ENCODE results near the gene HES5.
A peak's percentile ranks its signal among the peaks of the same experiment; 100 is the strongest.
"Not testable (repeated sequence)": the region's sequence is repeated elsewhere in the genome, so short reads cannot be mapped to it uniquely, and the experiment has no call there.

The HES5 gene

DNA sequence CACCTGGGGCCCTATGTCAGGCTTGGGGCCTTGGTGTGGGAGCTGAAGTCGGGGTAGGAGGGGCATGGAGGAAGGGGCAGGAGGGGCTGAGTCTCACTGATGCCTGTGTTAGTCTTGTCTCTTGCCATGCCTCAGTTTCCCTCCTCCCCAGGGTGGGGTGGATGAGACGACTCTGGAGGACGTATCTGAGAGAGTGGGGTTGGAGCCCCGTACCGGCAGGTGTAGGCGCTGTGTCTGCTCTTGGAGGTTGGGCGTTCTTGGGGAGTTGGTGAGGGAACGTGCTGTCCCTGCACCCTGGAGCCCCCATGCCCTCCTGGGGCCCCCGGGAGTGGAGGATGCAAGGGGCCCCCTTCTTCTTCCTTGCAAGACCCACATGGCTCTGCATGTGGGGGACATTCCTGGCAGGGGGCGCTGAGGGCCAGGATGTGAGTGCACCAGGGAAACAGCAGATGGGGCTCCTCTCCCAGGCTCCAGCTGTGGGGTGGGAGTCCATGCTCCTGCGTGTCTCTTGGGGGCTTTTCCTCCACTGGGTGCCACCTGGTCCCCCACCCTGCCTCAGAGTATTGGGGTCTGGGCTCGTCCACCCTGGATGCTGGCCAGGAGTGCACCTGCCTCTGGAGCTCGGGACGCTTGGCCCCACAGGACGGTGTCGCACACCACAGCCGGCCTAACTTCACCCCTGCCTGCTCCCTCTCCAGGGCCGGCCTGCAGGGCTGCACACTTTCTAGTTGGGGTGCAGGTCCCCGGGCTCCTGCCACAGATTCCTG is 24.7 kb upstream of the HES5 start:
- no peaks in the 10 kb centered on the region for H4K20me1 ChIP-seq (ENCODE audit: control insufficient read depth, insufficient read depth, low read depth, low read length)
- no peaks in the 10 kb centered on the region for H3K79me2 ChIP-seq (ENCODE audit: control insufficient read depth, low read length)
- H3K4me3 ChIP-seq (ENCODE audit: low read length): no peak overlapping the region
- no peak overlapping the region for H3K27ac ChIP-seq (ENCODE audit: low read depth, low read length)
- peak overlapping the region; percentile 63; the same call in 1 of the 2 replicates for H3K4me2 ChIP-seq (ENCODE audit: low read length)
- H3K36me3 ChIP-seq (ENCODE audit: control insufficient read depth, low read length): no peaks in the 10 kb centered on the region
- no peaks in the 10 kb centered on the region for H3K27me3 ChIP-seq (ENCODE audit: control insufficient read depth, low read length)
- H3F3A ChIP-seq (ENCODE audit: control insufficient read depth, insufficient read depth): no peaks in the 10 kb centered on the region
- H3K9me2 ChIP-seq (replicated peaks; ENCODE audit: control insufficient read depth, low read length): no peaks in the 10 kb centered on the region
- H3K9me3 ChIP-seq (ENCODE audit: control insufficient read depth, insufficient read depth, low read length): no peaks in the 10 kb centered on the region
- TF ChIP-seq, protein P1, sequence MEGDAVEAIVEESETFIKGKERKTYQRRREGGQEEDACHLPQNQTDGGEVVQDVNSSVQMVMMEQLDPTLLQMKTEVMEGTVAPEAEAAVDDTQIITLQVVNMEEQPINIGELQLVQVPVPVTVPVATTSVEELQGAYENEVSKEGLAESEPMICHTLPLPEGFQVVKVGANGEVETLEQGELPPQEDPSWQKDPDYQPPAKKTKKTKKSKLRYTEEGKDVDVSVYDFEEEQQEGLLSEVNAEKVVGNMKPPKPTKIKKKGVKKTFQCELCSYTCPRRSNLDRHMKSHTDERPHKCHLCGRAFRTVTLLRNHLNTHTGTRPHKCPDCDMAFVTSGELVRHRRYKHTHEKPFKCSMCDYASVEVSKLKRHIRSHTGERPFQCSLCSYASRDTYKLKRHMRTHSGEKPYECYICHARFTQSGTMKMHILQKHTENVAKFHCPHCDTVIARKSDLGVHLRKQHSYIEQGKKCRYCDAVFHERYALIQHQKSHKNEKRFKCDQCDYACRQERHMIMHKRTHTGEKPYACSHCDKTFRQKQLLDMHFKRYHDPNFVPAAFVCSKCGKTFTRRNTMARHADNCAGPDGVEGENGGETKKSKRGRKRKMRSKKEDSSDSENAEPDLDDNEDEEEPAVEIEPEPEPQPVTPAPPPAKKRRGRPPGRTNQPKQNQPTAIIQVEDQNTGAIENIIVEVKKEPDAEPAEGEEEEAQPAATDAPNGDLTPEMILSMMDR (IDR thresholded peaks at IDR 0.05; ENCODE audit: low read depth, low read length, poor library complexity, severe bottlenecking): peak; percentile 76
- no peak for TF ChIP-seq EZH2phosphoT487 (IDR thresholded peaks at IDR 0.05; ENCODE audit: borderline replicate concordance, low read length)
- peaks cover 37% of the 10 kb centered on the region for H3K4me1 ChIP-seq (ENCODE audit: control insufficient read depth, low read length)

DNA sequence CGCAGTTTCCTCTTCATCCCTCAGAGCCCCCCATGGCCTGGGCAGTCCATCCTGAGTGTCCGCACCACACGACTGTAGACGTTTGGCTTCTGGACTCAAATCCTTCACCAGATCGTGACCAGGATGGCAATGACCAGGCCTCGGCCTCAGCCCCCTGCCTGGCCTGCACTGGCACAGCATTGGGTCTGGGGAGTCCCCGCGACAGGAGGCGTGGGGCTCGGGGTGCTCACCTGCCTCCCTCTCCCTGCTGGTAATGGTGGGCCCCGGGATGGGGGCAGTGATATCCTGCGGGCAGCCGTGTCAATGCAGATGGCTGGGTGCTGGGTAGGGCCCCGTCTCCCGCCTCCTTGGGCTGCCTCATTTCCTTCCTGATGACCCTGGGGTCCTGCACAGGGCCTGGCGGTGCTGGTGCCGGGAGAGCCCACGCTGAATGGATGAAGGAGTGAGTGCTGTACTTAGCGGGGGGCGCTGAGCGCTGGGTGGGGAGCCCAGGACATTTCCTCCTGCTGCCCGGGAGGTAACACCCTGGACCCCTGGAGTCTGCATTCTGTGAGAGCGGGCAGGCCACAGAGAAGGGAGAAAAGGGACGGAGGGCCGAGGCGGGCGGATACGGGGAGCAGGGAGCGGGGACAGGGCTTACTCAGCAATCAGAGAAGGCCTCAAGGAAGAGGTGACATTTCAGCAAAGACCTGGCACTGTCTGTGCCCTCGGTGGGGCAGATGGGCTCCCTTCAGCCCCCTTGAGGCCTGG is 24.0 kb upstream of the HES5 start:
- Histone ChIP-seq H4K20me1 (ENCODE audit: control insufficient read depth, insufficient read depth, low read depth, low read length) (no peaks in the 10 kb centered on the region), H3K27ac (ENCODE audit: low read depth, low read length) (no peak overlapping the region), H3K79me2 (ENCODE audit: control insufficient read depth, low read length) (no peaks in the 10 kb centered on the region), H3K36me3 (ENCODE audit: control insufficient read depth, low read length) (no peaks in the 10 kb centered on the region), H3K27me3 (ENCODE audit: control insufficient read depth, low read length) (no peaks in the 10 kb centered on the region), H3K4me3 (ENCODE audit: low read length) (no peak overlapping the region), H3K9me2 (replicated peaks; ENCODE audit: control insufficient read depth, low read length) (no peaks in the 10 kb centered on the region), H3K9me3 (ENCODE audit: control insufficient read depth, insufficient read depth, low read length) (no peaks in the 10 kb centered on the region), H3F3A (ENCODE audit: control insufficient read depth, insufficient read depth) (peaks cover 3% of the 10 kb centered on the region; the same call in 1 of the 2 replicates), H3K4me1 (ENCODE audit: control insufficient read depth, low read length) (peaks cover 44% of the 10 kb centered on the region), H3K4me2 (ENCODE audit: low read length) (no peak overlapping the region)
- no peak for TF ChIP-seq EZH2phosphoT487 (IDR thresholded peaks at IDR 0.05; ENCODE audit: borderline replicate concordance, low read length)
- TF ChIP-seq, protein P1 (IDR thresholded peaks at IDR 0.05; ENCODE audit: low read depth, low read length, poor library complexity, severe bottlenecking): no peak

DNA sequence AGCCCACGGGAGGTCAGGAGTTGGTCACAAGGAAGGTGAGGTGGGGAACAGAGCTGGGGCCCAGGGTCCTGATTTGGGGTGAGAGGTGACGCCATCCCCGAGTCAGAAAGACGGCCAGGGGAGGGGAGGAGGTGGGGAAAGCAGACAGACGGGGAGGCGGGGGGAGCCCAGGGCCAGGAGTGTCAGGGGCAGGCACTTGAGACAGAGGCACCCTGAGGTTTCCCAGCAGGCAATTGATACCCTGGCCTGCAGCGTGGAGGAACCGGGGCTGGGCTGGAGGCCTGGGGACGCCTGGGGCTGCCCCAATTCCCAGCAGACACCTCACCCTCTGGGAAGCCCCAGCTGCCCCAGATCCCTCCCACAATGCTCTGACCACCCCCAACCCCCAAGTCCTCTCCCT is 23.0 kb upstream of the HES5 start:
- not testable (repeated sequence) for H3K9me3 ChIP-seq (ENCODE audit: control insufficient read depth, insufficient read depth, low read length); H3K36me3 ChIP-seq (ENCODE audit: control insufficient read depth, low read length); H3K4me2 ChIP-seq (ENCODE audit: low read length); H3K9me2 ChIP-seq (replicated peaks; ENCODE audit: control insufficient read depth, low read length); H3K79me2 ChIP-seq (ENCODE audit: control insufficient read depth, low read length); H3K27ac ChIP-seq (ENCODE audit: low read depth, low read length); H3K27me3 ChIP-seq (ENCODE audit: control insufficient read depth, low read length); H4K20me1 ChIP-seq (ENCODE audit: control insufficient read depth, insufficient read depth, low read depth, low read length); H3K4me3 ChIP-seq (ENCODE audit: low read length)
- Histone ChIP-seq H3F3A (ENCODE audit: control insufficient read depth, insufficient read depth) (peaks cover 13% of the 10 kb centered on the region), H3K4me1 (ENCODE audit: control insufficient read depth, low read length) (peaks cover 54% of the 10 kb centered on the region)

DNA sequence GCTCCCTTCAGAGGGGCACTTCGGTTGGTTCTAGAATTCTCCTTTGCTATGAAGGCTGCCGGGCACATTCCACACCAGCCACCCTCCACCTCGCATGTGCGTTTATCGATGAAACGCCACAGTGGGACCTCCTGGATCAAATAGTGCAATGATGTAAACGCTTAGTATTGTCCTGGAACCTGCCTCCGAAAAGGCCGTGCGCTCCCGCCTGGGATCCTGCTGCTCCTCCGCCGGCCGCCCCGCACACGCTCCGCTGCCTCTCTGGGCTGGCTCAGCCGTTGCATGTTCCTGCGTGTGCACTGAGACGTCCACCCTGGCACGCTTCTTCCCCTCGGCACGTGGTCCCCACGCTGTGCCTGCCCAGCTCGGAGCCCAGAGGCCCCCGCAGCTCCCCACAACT is 22.1 kb upstream of the HES5 start:
- no peaks in the 10 kb centered on the region for H4K20me1 ChIP-seq (ENCODE audit: control insufficient read depth, insufficient read depth, low read depth, low read length)
- no peaks in the 10 kb centered on the region for H3K9me2 ChIP-seq (replicated peaks; ENCODE audit: control insufficient read depth, low read length)
- no peaks in the 10 kb centered on the region for H3K36me3 ChIP-seq (ENCODE audit: control insufficient read depth, low read length)
- no peak overlapping the region for H3K4me2 ChIP-seq (ENCODE audit: low read length)
- no peak overlapping the region for H3K27ac ChIP-seq (ENCODE audit: low read depth, low read length)
- H3K4me3 ChIP-seq (ENCODE audit: low read length): no peak overlapping the region
- H3K27me3 ChIP-seq (ENCODE audit: control insufficient read depth, low read length): no peaks in the 10 kb centered on the region
- H3K4me1 ChIP-seq (ENCODE audit: control insufficient read depth, low read length): peaks cover 61% of the 10 kb centered on the region
- no peak for TF ChIP-seq EZH2phosphoT487 (IDR thresholded peaks at IDR 0.05; ENCODE audit: borderline replicate concordance, low read length)
- TF ChIP-seq, protein P1 (IDR thresholded peaks at IDR 0.05; ENCODE audit: low read depth, low read length, poor library complexity, severe bottlenecking): no peak
- H3K79me2 ChIP-seq (ENCODE audit: control insufficient read depth, low read length): peaks cover 3% of the 10 kb centered on the region; the same call in 1 of the 2 replicates
- H3F3A ChIP-seq (ENCODE audit: control insufficient read depth, insufficient read depth): peaks cover 21% of the 10 kb centered on the region
- H3K9me3 ChIP-seq (ENCODE audit: control insufficient read depth, insufficient read depth, low read length): no peaks in the 10 kb centered on the region

DNA sequence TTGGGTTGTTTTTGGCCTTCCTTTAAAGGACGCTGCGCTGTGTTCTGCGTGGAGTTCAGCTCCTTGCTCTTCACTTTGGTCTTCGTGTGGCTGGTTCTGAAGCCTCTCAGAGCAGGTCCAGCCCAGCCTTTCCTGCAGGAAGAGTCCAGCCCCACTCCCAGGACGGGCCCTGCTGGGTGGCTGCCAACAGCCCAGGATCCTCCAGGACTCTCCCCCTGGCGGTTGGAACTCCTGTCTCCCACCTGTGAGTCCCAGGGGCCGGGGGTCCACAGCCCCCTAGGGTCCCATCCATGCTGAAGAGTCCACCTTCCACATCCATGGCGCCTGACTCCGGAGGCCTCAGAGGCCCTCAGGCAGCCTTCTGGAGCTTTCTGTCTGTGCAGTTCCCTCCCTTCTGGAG is 21.5 kb upstream of the HES5 start:
- not testable (repeated sequence) for H4K20me1 ChIP-seq (ENCODE audit: control insufficient read depth, insufficient read depth, low read depth, low read length); H3K27ac ChIP-seq (ENCODE audit: low read depth, low read length); H3K27me3 ChIP-seq (ENCODE audit: control insufficient read depth, low read length); H3K9me3 ChIP-seq (ENCODE audit: control insufficient read depth, insufficient read depth, low read length); H3K4me2 ChIP-seq (ENCODE audit: low read length); H3K9me2 ChIP-seq (replicated peaks; ENCODE audit: control insufficient read depth, low read length); H3K36me3 ChIP-seq (ENCODE audit: control insufficient read depth, low read length); H3K79me2 ChIP-seq (ENCODE audit: control insufficient read depth, low read length); H3K4me3 ChIP-seq (ENCODE audit: low read length)
- Histone ChIP-seq H3F3A (ENCODE audit: control insufficient read depth, insufficient read depth) (peaks cover 21% of the 10 kb centered on the region), H3K4me1 (ENCODE audit: control insufficient read depth, low read length) (peaks cover 59% of the 10 kb centered on the region)
